ENCODE data around the gene BRSK2. TPM values are rescaled to one million over a fixed set of nuclear protein-coding genes. Genes with fewer than 3 reads are reported as not detected.

BRSK2 gene
- total RNA-seq, 3 donors from 2014 or later, result 0.15 to 0.80 (median 0.66) TPM

DNA sequence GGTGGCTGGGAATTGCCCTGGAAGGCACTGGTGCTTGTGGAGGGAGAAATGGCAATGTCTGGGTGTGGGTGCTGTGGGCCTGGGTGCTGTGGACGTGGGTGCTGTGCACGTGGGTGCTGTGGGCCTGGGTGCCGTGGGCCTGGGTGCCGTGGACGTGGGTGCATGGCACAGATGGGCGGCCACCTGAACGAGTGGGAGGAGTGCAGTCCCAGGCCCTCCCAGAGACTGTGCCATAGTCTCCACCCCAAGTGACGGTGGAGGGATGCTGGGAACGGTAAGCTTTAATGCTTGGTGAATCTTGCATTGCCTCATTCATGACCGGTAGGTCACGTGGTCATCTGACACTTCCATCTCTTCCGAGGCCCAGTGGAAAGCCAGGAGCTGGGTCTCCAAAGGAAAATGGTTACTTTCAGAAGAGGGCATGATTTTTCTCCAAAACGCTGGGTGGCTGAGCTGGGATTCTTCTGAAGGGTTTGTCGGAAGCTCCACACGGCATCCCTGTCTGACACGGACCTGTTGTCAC is 28.8 kb upstream of the BRSK2 start:
- TF ChIP-seq POLR2A (IDR thresholded peaks at IDR 0.05), result no peak
- no peak for TF ChIP-seq POLR2AphosphoS5 (IDR thresholded peaks at IDR 0.05)
- TF ChIP-seq, protein P1, sequence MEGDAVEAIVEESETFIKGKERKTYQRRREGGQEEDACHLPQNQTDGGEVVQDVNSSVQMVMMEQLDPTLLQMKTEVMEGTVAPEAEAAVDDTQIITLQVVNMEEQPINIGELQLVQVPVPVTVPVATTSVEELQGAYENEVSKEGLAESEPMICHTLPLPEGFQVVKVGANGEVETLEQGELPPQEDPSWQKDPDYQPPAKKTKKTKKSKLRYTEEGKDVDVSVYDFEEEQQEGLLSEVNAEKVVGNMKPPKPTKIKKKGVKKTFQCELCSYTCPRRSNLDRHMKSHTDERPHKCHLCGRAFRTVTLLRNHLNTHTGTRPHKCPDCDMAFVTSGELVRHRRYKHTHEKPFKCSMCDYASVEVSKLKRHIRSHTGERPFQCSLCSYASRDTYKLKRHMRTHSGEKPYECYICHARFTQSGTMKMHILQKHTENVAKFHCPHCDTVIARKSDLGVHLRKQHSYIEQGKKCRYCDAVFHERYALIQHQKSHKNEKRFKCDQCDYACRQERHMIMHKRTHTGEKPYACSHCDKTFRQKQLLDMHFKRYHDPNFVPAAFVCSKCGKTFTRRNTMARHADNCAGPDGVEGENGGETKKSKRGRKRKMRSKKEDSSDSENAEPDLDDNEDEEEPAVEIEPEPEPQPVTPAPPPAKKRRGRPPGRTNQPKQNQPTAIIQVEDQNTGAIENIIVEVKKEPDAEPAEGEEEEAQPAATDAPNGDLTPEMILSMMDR (IDR thresholded peaks at IDR 0.05), result no peak
- H3K27me3 ChIP-seq, result no peaks in the 10 kb centered on the region
- H3K4me3 ChIP-seq, result no peak overlapping the region
- no peaks in the 10 kb centered on the region for H3K4me1 ChIP-seq
- peaks cover 7 to 26% of the 10 kb centered on the region in 2 donors for H3K9me3 ChIP-seq
- DNase-seq (ENCODE audit: low spot score in 2 of 2), result no peak
- H3K36me3 ChIP-seq, result no peaks in the 10 kb centered on the region
- intact Hi-C loops (cut with DNase I; ENCODE audit: low total_unique reads), result no loop called here
- no peak overlapping the region for H3K27ac ChIP-seq

DNA sequence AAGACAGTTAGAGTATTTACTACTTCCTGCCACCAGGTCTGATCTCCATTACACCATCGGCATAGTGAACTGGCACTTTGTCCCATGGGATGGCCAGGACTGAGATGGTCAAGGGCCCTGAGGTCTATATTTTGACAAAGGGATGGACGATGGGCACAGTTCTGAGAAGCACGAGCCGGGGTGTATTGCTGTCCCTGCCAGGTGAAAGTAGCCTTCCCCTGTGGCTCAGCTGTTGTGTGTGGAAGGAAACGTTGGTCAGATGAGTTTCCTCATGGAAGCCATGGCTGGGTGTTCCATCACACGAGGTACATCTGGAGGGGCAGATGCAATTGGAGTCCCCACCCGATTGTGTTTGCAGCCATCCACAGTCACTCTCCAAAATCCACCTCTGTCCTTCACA is 27.9 kb upstream of the BRSK2 start:
- H3K4me1 ChIP-seq, result no peaks in the 10 kb centered on the region
- no peaks in the 10 kb centered on the region for H3K36me3 ChIP-seq
- H3K27me3 ChIP-seq, result no peaks in the 10 kb centered on the region
- no peak for DNase-seq (ENCODE audit: low spot score in 2 of 2)
- peaks cover 10 to 36% of the 10 kb centered on the region in 2 donors for H3K9me3 ChIP-seq
- TF ChIP-seq, protein P1 (IDR thresholded peaks at IDR 0.05), result no peak
- TF ChIP-seq POLR2AphosphoS5 (IDR thresholded peaks at IDR 0.05), result no peak
- TF ChIP-seq POLR2A (IDR thresholded peaks at IDR 0.05), result no peak
- intact Hi-C loops (cut with DNase I; ENCODE audit: low total_unique reads), result no loop called here
- H3K4me3 ChIP-seq, result no peak overlapping the region
- no peak overlapping the region for H3K27ac ChIP-seq

GRCh38 chr11:1367721-1368120 is 22.0 kb upstream of the BRSK2 start:
- Histone ChIP-seq H3K4me3 (no peak overlapping the region), H3K36me3 (no peaks in the 10 kb centered on the region), H3K9me3 (peaks cover 13 to 38% of the 10 kb centered on the region in 2 donors), H3K27me3 (peaks cover 0 to 22% of the 10 kb centered on the region in 2 donors), H3K27ac (no peak overlapping the region), H3K4me1 (no peaks in the 10 kb centered on the region)
- intact Hi-C loops (cut with DNase I; ENCODE audit: low total_unique reads), result no loop called here
- TF ChIP-seq, protein P1 (IDR thresholded peaks at IDR 0.05), result no peak
- TF ChIP-seq POLR2AphosphoS5 (IDR thresholded peaks at IDR 0.05) (no peak), POLR2A (IDR thresholded peaks at IDR 0.05) (no peak)
- DNase-seq (ENCODE audit: low spot score in 2 of 2), result no peak

DNA sequence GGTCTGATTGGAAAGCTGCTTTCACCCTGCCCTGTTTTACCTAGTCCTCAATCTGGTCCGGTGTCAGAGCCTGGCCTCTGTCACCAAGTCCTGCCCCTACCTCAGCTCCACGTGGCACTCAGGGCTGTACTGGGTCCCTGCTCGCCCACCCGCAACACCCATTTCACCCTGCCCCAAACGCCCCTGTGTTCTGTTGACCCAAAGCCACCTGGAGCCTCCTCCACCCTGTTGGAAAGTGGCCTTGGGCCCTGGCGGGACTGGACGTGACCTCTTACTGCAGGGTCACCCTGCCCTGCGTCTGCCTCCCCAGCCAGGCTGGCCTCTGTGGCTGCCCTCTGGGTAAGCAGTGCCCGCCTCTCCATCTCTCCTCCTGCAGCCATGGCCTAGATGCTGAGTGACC is 21.5 kb upstream of the BRSK2 start:
- intact Hi-C loops (cut with DNase I; ENCODE audit: low total_unique reads), result no loop called here
- Histone ChIP-seq H3K27ac (no peak overlapping the region), H3K27me3 (peaks cover 0 to 22% of the 10 kb centered on the region in 2 donors), H3K4me3 (no peak overlapping the region), H3K36me3 (no peaks in the 10 kb centered on the region), H3K9me3 (peaks cover 13 to 38% of the 10 kb centered on the region in 2 donors), H3K4me1 (no peaks in the 10 kb centered on the region)
- no peak for DNase-seq (ENCODE audit: low spot score in 2 of 2)
- TF ChIP-seq, protein P1 (IDR thresholded peaks at IDR 0.05), result no peak
- TF ChIP-seq POLR2AphosphoS5 (IDR thresholded peaks at IDR 0.05), result no peak
- no peak for TF ChIP-seq POLR2A (IDR thresholded peaks at IDR 0.05)

GRCh38 chr11:1368966-1369365 is 20.8 kb upstream of the BRSK2 start:
- DNase-seq (ENCODE audit: low spot score in 2 of 2), result no peak

More at GRCh38 chr11:1368966-1369365, 20.8 kb upstream of the BRSK2 start:
- intact Hi-C loops (cut with DNase I; ENCODE audit: low total_unique reads), result no loop called here
- H3K36me3 ChIP-seq, result no peaks in the 10 kb centered on the region
- H3K9me3 ChIP-seq, result peaks cover 13 to 30% of the 10 kb centered on the region in 2 donors
- no peak overlapping the region for H3K27ac ChIP-seq
- H3K4me3 ChIP-seq, result no peak overlapping the region
- TF ChIP-seq POLR2AphosphoS5 (IDR thresholded peaks at IDR 0.05), result no peak
- TF ChIP-seq, protein P1 (IDR thresholded peaks at IDR 0.05), result no peak
- TF ChIP-seq POLR2A (IDR thresholded peaks at IDR 0.05), result no peak
- peaks cover 0 to 22% of the 10 kb centered on the region in 2 donors for H3K27me3 ChIP-seq
- H3K4me1 ChIP-seq, result no peaks in the 10 kb centered on the region

Measured in breast epithelium (tissue), 4 donors.